ENCODE measurements around the gene AOAH. TPM values are rescaled to one million over a fixed set of nuclear protein-coding genes. Genes with fewer than 3 reads are reported as not detected.

Gene AOAH
- total RNA-seq, 4 donors from 2014 or later: 0.69 to 3.2 (median 2.2) TPM

GRCh38 chr7:36532981-36533499 lies 191.3 kb downstream of the AOAH start:
- DNase-seq (ENCODE audit: low spot score in 2 of 2): no peak
- no peak overlapping the region for H3K4me3 ChIP-seq (ENCODE audit: low read depth, poor library complexity, severe bottlenecking)
- intact Hi-C loops (cut with DNase I; ENCODE audit: low total_unique reads): no loop called here
- WGBS, 2 donors: 87 to 90% methylated on average over 5 of the region's 5 CpGs
- TF ChIP-seq CTCF (IDR thresholded peaks at IDR 0.05) (no peak), POLR2A (IDR thresholded peaks at IDR 0.05) (no peak)

- TF ChIP-seq POLR2A (IDR thresholded peaks at IDR 0.05): no peak
- no peak for TF ChIP-seq CTCF (IDR thresholded peaks at IDR 0.05)
- no peak for DNase-seq (ENCODE audit: low spot score in 2 of 2)
- no peak overlapping the region for H3K4me3 ChIP-seq (ENCODE audit: low read depth, poor library complexity, severe bottlenecking)
- WGBS, 2 donors: 78 to 84% methylated on average over 7 of the region's 7 CpGs
- intact Hi-C loops (cut with DNase I; ENCODE audit: low total_unique reads): no loop called here
Observed at GRCh38 chr7:36531951-36532350, 192.3 kb downstream of the AOAH start.

- TF ChIP-seq POLR2A (IDR thresholded peaks at IDR 0.05) (no peak), CTCF (IDR thresholded peaks at IDR 0.05) (no peak)
- H3K4me3 ChIP-seq (ENCODE audit: low read depth, poor library complexity, severe bottlenecking): no peak overlapping the region
- intact Hi-C loops (cut with DNase I; ENCODE audit: low total_unique reads): no loop called here
- 84% methylated on average over 2 of the region's 2 CpGs for WGBS, 2 donors
- DNase-seq (ENCODE audit: low spot score in 2 of 2): no peak
Observed at GRCh38 chr7:36530456-36530855, 193.8 kb downstream of the AOAH start.

GRCh38 chr7:36527549-36527913 lies 196.8 kb downstream of the AOAH start:
- WGBS, 2 donors: 85 to 89% methylated on average over 6 of the region's 6 CpGs
- no peak overlapping the region for H3K4me3 ChIP-seq (ENCODE audit: low read depth, poor library complexity, severe bottlenecking)
- TF ChIP-seq POLR2A (IDR thresholded peaks at IDR 0.05) (no peak), CTCF (IDR thresholded peaks at IDR 0.05) (no peak)
- intact Hi-C loops (cut with DNase I; ENCODE audit: low total_unique reads): no loop called here
- DNase-seq (ENCODE audit: low spot score in 2 of 2): peak in 1 of 2 donors; percentile 74

GRCh38 chr7:36526863-36527548 lies 197.3 kb downstream of the AOAH start:
- WGBS, 2 donors: 71 to 85% methylated on average over 3 of the region's 3 CpGs
- DNase-seq (ENCODE audit: low spot score in 2 of 2): peak in 1 of 2 donors; percentile 5
- H3K4me3 ChIP-seq (ENCODE audit: low read depth, poor library complexity, severe bottlenecking): no peak overlapping the region
- intact Hi-C loops (cut with DNase I; ENCODE audit: low total_unique reads): no loop called here
- TF ChIP-seq POLR2A (IDR thresholded peaks at IDR 0.05) (no peak), CTCF (IDR thresholded peaks at IDR 0.05) (no peak)
